ENCODE results near the gene LUZP2.

The LUZP2 gene

DNA sequence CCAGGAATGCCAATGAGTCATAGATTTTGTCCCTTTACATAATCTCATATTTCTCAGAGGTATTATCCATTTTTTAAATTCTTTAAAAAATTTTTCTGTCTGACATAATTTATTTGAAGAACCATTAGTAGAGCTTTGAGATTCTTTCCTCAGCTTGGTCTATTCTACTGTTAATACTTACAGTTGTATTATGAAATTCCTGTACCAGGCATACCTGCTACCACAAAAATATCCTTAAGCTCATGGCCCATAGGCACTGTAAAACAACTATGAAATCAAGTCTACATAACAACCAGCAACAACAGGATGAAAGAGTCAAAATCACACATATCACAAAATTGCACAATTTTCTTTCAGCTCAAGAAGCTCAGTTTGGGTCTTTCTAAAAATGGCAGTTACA lies 541.3 kb downstream of the LUZP2 start:
- DNase-seq (ENCODE audit: low read depth) = no peak
- H3K4me3 ChIP-seq (ENCODE audit: control insufficient read depth, low read depth, low read length) = no peak overlapping the region
- TF ChIP-seq, protein P1, sequence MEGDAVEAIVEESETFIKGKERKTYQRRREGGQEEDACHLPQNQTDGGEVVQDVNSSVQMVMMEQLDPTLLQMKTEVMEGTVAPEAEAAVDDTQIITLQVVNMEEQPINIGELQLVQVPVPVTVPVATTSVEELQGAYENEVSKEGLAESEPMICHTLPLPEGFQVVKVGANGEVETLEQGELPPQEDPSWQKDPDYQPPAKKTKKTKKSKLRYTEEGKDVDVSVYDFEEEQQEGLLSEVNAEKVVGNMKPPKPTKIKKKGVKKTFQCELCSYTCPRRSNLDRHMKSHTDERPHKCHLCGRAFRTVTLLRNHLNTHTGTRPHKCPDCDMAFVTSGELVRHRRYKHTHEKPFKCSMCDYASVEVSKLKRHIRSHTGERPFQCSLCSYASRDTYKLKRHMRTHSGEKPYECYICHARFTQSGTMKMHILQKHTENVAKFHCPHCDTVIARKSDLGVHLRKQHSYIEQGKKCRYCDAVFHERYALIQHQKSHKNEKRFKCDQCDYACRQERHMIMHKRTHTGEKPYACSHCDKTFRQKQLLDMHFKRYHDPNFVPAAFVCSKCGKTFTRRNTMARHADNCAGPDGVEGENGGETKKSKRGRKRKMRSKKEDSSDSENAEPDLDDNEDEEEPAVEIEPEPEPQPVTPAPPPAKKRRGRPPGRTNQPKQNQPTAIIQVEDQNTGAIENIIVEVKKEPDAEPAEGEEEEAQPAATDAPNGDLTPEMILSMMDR (IDR thresholded peaks at IDR 0.05; ENCODE audit: control insufficient read depth, insufficient read depth, low read depth, low read length, missing control alignments) = no peak

DNA sequence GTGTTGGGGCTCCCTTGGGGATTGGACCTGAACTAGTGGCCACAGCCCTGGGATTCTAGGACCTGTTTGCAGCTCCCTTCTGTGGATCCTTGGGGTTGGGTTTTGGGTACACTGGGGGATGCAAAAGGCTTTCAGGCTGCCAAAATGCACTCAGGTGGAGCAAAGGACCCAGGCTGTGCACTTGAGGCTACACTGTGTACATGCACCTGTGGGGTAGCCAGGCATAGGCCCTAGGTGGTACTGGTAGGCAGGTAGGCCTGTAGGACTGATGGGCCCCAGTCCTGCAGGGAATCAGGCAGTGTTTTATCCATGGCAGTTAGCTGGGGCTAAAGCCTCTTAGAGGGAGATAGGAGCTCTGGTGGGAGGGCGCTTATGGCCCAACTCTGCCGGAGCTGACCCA lies 542.3 kb downstream of the LUZP2 start:
- DNase-seq (ENCODE audit: low read depth) = no peak
- no peak overlapping the region for H3K4me3 ChIP-seq (ENCODE audit: control insufficient read depth, low read depth, low read length)
- TF ChIP-seq, protein P1 (IDR thresholded peaks at IDR 0.05; ENCODE audit: control insufficient read depth, insufficient read depth, low read depth, low read length, missing control alignments) = no peak

DNA sequence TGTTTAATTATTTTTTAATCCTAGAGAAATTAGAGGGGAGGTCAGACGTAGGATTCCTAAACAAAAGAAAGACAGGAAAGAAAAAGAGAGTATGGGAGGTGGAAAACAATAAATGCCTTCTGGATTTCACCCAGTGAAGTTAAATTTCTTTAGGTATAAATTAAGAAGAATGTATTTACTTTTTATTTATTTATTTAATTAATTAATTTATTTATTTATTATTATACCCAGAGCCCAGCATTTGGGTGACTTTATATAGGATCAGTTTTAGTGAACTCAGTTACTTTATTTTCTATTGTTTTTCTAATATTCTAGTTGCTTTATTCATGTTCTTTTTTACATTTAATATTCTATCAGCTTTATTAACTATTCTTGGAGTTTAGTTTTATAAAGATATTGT lies 551.8 kb downstream of the LUZP2 start:
- DNase-seq (ENCODE audit: low read depth) = no peak
- no peak overlapping the region for H3K4me3 ChIP-seq (ENCODE audit: control insufficient read depth, low read depth, low read length)
- TF ChIP-seq, protein P1 (IDR thresholded peaks at IDR 0.05; ENCODE audit: control insufficient read depth, insufficient read depth, low read depth, low read length, missing control alignments) = no peak

DNA sequence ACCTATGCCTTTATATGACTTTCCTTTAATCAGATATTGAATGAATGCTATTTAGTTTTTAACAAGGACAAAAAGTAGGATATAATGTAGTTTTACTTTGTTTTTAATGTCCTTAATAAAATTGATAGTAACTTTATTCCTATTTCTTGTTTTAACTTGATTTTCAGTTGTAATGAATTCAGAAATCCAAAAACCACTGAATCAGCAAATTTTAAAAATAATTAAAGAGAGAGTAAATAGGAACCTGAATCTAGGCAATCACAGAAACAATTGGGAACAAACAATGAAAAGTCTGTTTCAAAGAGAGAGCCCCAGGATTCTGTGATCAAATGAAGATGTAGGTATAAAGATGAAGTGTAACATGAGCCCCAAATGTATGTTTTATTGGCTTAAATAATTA lies 556.0 kb downstream of the LUZP2 start:
- TF ChIP-seq, protein P1 (IDR thresholded peaks at IDR 0.05; ENCODE audit: control insufficient read depth, insufficient read depth, low read depth, low read length, missing control alignments) = no peak
- H3K4me3 ChIP-seq (ENCODE audit: control insufficient read depth, low read depth, low read length) = no peak overlapping the region
- DNase-seq (ENCODE audit: low read depth) = no peak

DNA sequence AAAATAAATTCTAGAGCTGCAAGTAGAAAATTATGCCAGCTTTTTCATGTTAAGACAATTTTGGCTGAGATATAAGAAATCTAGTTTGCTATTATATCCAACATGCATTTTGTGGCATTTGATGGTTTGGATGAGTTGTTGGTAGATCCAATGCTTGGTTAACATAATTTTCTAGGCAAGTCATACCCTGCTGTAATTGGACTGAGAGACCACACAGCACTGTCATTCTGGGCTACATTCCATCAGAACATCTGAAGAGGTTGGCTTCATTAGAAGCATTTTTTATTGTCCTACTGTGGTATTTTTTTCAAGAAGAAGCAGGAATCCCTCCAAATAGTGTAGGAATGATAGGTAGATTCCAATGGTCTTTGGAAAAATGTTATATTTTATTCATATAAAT lies 561.0 kb downstream of the LUZP2 start:
- TF ChIP-seq, protein P1 (IDR thresholded peaks at IDR 0.05; ENCODE audit: control insufficient read depth, insufficient read depth, low read depth, low read length, missing control alignments) = no peak
- H3K4me3 ChIP-seq (ENCODE audit: control insufficient read depth, low read depth, low read length) = no peak overlapping the region

DNA sequence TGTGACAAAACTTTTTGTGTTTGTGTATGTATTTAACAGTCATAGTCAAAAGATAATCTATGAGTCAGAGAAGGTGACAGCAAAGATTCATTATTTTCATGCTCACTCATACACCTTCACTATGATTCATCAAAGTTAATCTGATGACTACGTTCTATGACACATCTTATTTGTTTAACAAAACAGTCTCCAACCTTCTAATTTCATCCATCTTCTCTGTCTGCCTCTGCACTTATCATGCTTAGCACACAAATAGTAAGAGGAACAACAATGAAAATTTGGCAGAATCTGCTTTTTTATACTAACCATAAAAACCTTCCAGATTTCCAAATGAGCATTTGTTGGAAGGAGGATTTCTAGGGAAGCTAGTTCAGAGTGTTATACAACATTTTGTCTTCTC lies 568.9 kb downstream of the LUZP2 start:
- H3K4me3 ChIP-seq (ENCODE audit: control insufficient read depth, low read depth, low read length) = no peak overlapping the region
- TF ChIP-seq, protein P1 (IDR thresholded peaks at IDR 0.05; ENCODE audit: control insufficient read depth, insufficient read depth, low read depth, low read length, missing control alignments) = no peak
- no peak for DNase-seq (ENCODE audit: low read depth)

More for the DNA sequence above, 561.0 kb downstream of the LUZP2 start:
- DNase-seq (ENCODE audit: low read depth) = no peak

DNA sequence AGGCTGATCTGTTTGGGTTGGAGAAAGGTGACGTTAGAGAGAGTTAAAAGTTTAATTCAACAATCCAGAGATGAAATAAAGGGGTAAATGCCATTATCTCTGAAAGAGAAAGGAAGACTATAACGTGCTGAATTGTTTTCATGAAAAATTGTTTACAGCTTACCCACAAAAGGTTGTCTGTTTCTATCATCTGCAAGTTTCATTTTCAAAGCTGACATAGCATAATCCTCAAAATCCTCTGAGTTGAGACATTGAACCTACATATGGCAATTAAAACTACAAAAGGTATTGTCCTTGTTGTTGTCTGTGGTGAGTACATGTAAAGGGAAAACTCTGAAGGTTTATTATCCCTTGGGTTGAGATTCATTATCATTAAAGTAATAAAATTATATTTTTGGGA lies 569.9 kb downstream of the LUZP2 start:
- H3K4me3 ChIP-seq (ENCODE audit: control insufficient read depth, low read depth, low read length) = no peak overlapping the region
- DNase-seq (ENCODE audit: low read depth) = no peak
- TF ChIP-seq, protein P1 (IDR thresholded peaks at IDR 0.05; ENCODE audit: control insufficient read depth, insufficient read depth, low read depth, low read length, missing control alignments) = no peak

Measured in AG09309 (cell line).